NCI-H345 treated with DMSO at 0.1 percent for 48 hours (cell line): ENCODE data around the gene PABPN1L.

Experiments
- DNase-seq: peaks from one replicate; lab custom pipeline; 2025; ENCODE audit not compliant: unreplicated experiment; lab: John Stamatoyannopoulos, UW

Gene PABPN1L

GRCh38 chr16:88870608-88871348, 4.3 kb upstream of the PABPN1L start:
- DNase-seq = no peak

GRCh38 chr16:88869673-88869980, 3.2 kb upstream of the PABPN1L start:
- DNase-seq = no peak

- no peak for DNase-seq
These were observed 2.7 kb upstream of the PABPN1L start for GRCh38 chr16:88868974-88869672.

- DNase-seq = no peak
These were observed 1.3 kb upstream of the PABPN1L start for GRCh38 chr16:88867581-88868246.

- DNase-seq = no peak
These were observed 718 bp downstream of the PABPN1L start for GRCh38 chr16:88865742-88866141.

- no peak for DNase-seq
These were observed 1.1 kb downstream of the PABPN1L start for GRCh38 chr16:88865310-88865709.

- no peak for DNase-seq
These were observed 1.9 kb downstream of the PABPN1L start for GRCh38 chr16:88864521-88864920.

- no peak for DNase-seq
These were observed 2.4 kb downstream of the PABPN1L start for GRCh38 chr16:88864099-88864498.

- no peak for DNase-seq
These were observed 3.0 kb downstream of the PABPN1L start for GRCh38 chr16:88863426-88863825.

- no peak for DNase-seq
These were observed 3.5 kb downstream of the PABPN1L start for GRCh38 chr16:88862968-88863367.

- no peak for DNase-seq
These were observed 5.1 kb downstream of the PABPN1L start for GRCh38 chr16:88861359-88861758.

GRCh38 chr16:88859381-88860091, 6.9 kb downstream of the PABPN1L start:
- no peak for DNase-seq

GRCh38 chr16:88857728-88858339, 8.6 kb downstream of the PABPN1L start:
- no peak for DNase-seq

GRCh38 chr16:88856828-88857727, 9.4 kb downstream of the PABPN1L start, which contains the start of the genes GALNS and TRAPPC2L:
TSS of gene GALNS (minus strand) at chr16:88856947. CDS start at chr16:88856877, 70 bp downstream.
TSS of gene TRAPPC2L (plus strand) at chr16:88857127. CDS start at chr16:88857151, 24 bp downstream.
- peak; percentile 85 for DNase-seq

- no peak for DNase-seq
These were observed 10.2 kb downstream of the PABPN1L start for GRCh38 chr16:88856122-88856827.

- no peak for DNase-seq
These were observed 10.7 kb downstream of the PABPN1L start for GRCh38 chr16:88855736-88856121.

- DNase-seq = no peak
These were observed 11.3 kb downstream of the PABPN1L start for GRCh38 chr16:88855176-88855575.

- DNase-seq = no peak
These were observed 12.0 kb downstream of the PABPN1L start for GRCh38 chr16:88854306-88855111.
